Transverse colon (tissue), 4 donors: ENCODE results near the gene WNT7A.

Experiments
- EP300 ChIP-seq: sonication (generic); formaldehyde crosslinking; IDR thresholded peaks from one replicate; pipeline ENCODE4 v1.6.1; 2017; ENCODE audit warnings: antibody characterized with exemption, low read depth
- POLR2A ChIP-seq: fragments of 450-650 bp; IDR thresholded peaks from one replicate; pipeline ENCODE4 v1.6.1; 2016; ENCODE audit warnings: antibody characterized with exemption, mild to moderate bottlenecking, moderate library complexity
- POLR2AphosphoS5 ChIP-seq, 3 donors: sonication (generic); formaldehyde crosslinking; IDR thresholded peaks; one replicate each; pipeline ENCODE4 v1.6.1; 2016; ENCODE audit warnings: antibody characterized with exemption in 3 of 3
- TF ChIP-seq, protein P1 (sequence below), 5 experiments: fragments of 200-600 bp in 3 of 5; fragments of 450-650 bp in 2 of 5; sonication (generic) in 3 of 5; IDR thresholded peaks; 1 replicate in 2 of 5; 2 replicates in 3 of 5; pipeline ENCODE4 v1.5.1; 2016 to 2017; ENCODE audit warnings: antibody characterized with exemption in 5 of 5, inconsistent platforms in 3 of 5, mild to moderate bottlenecking in 2 of 5, moderate library complexity in 1 of 5

DNA sequence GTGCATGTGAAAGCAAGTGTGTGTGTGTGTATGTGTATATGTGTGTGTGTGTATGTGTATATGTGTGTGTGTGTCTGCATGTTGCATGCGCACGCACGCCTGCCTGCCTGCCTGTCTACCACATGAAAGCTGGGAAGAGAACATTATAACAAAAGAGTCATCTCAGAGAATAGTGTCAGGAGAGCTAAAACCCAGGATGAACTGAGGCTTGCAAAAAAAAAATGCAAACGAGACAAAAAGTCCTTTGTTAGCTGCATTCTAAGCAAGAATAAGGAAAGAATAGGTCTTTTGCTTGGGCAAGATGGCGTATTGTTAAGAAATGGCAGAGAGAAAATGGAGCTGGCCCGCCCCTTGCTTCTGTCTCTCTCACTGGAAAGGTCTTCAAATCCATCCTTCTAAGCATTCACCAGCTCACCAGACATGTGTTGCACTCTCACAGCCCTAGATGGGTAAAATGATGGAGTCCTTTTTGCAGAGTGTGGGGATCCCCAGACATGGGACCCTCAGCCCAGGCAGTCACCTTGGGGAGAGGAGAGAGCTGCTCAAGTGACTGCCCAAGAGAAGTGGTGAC lies 16.4 kb downstream of the WNT7A start:
- TF ChIP-seq, protein P1, sequence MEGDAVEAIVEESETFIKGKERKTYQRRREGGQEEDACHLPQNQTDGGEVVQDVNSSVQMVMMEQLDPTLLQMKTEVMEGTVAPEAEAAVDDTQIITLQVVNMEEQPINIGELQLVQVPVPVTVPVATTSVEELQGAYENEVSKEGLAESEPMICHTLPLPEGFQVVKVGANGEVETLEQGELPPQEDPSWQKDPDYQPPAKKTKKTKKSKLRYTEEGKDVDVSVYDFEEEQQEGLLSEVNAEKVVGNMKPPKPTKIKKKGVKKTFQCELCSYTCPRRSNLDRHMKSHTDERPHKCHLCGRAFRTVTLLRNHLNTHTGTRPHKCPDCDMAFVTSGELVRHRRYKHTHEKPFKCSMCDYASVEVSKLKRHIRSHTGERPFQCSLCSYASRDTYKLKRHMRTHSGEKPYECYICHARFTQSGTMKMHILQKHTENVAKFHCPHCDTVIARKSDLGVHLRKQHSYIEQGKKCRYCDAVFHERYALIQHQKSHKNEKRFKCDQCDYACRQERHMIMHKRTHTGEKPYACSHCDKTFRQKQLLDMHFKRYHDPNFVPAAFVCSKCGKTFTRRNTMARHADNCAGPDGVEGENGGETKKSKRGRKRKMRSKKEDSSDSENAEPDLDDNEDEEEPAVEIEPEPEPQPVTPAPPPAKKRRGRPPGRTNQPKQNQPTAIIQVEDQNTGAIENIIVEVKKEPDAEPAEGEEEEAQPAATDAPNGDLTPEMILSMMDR (IDR thresholded peaks at IDR 0.05): no peak
- no peak for TF ChIP-seq POLR2A
- no peak for TF ChIP-seq POLR2AphosphoS5 (IDR thresholded peaks at IDR 0.05)
- TF ChIP-seq EP300: no peak
